AG09319 (cell line): ENCODE measurements around the gene JARID2.
"Not testable (repeated sequence)": the region's sequence is repeated elsewhere in the genome, so short reads cannot be mapped to it uniquely, and the experiment has no call there.

ENCODE experiments used
- DNase-seq: peaks from one replicate; pipeline ENCODE4 v3.0.0-alpha.2; 2010; ENCODE audit warnings: low read depth; ENCODE audit errors: extremely low read depth
- TF ChIP-seq, protein P1 (sequence below): IDR thresholded peaks from 2 replicates; pipeline ENCODE4 v1.5.1; 2011; ENCODE audit warnings: low read depth, mild to moderate bottlenecking, inconsistent platforms, low read length, moderate library complexity

JARID2 gene

DNA sequence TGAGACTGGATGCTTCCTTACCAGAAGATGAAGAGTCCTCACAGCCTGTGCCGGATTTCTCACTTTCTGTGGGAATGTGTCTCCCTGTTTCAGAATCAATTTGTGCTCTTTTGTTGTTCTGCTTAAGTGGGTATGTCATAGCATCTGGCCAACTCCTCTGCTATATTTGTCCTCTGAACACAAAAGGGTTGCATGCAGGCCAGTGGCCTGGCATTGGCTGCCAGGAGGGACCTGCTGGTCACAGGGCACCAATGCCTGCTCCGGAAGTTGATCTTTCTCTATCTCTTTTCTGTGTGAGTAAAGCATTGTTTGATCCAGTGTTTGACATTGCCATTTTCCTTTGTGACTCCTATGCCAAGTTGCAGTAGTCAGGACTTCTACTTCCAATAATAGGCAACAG lies 47.8 kb downstream of the JARID2 start:
- TF ChIP-seq, protein P1, sequence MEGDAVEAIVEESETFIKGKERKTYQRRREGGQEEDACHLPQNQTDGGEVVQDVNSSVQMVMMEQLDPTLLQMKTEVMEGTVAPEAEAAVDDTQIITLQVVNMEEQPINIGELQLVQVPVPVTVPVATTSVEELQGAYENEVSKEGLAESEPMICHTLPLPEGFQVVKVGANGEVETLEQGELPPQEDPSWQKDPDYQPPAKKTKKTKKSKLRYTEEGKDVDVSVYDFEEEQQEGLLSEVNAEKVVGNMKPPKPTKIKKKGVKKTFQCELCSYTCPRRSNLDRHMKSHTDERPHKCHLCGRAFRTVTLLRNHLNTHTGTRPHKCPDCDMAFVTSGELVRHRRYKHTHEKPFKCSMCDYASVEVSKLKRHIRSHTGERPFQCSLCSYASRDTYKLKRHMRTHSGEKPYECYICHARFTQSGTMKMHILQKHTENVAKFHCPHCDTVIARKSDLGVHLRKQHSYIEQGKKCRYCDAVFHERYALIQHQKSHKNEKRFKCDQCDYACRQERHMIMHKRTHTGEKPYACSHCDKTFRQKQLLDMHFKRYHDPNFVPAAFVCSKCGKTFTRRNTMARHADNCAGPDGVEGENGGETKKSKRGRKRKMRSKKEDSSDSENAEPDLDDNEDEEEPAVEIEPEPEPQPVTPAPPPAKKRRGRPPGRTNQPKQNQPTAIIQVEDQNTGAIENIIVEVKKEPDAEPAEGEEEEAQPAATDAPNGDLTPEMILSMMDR: no peak
- no peak for DNase-seq

DNA sequence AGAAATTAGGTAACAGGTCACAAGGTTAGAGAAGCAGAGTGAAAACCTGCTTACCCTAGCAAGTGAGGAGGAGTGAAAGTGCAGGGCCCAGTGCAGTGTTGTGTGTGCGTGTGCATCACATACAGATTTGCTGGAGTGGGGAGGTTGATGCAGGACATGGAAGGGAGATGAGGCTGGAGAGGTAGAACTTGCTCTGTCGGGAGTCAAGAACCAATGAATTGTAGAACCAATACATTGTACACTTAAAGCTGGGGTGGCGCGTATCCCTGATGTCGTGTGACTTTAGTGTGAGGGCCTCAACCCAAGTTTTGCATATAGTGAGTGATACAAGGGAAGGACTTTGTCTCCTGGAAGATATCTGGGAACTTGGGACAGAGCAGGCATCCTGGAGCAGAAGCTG lies 48.6 kb downstream of the JARID2 start:
- no peak for DNase-seq
- TF ChIP-seq, protein P1: no peak

DNA sequence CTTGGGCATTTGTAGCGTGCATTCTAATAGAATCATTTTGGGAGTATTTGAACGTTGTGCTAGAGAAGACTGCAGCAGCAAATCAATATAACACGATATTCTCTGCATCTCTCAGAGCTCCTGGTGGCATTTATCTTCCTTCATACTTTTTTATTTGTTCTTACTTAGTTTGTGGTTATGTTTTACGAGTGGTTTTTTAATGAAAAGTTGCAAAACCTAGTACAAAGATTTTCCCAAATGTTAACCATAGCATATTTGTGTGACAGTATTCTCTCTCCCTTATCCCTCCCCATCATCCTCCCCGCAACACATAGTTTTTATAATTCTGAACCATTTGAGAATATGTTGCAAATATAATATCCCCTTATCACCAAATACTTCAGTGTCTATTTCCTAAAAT lies 50.4 kb downstream of the JARID2 start:
- DNase-seq: no peak
- TF ChIP-seq, protein P1: no peak

DNA sequence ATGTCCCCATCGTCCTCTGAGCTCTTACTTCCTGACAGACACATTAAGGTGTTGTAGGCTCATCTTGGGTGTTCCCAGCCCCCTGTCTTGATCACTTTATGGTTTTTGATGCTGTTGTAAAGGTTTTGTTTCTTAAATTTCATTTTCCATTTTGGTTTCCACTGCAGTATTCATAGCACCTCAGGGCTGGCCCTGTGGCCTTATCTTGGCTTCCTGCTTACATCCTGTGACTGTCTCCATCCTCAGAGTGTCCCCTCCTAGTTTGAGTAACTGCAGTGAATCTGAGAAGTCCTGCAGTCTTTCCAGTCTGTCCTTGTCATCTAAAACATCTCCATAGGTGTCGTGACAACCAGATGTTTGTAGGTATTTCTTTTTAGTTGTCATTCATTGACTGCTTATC lies 50.9 kb downstream of the JARID2 start:
- DNase-seq: no peak
- TF ChIP-seq, protein P1: no peak

DNA sequence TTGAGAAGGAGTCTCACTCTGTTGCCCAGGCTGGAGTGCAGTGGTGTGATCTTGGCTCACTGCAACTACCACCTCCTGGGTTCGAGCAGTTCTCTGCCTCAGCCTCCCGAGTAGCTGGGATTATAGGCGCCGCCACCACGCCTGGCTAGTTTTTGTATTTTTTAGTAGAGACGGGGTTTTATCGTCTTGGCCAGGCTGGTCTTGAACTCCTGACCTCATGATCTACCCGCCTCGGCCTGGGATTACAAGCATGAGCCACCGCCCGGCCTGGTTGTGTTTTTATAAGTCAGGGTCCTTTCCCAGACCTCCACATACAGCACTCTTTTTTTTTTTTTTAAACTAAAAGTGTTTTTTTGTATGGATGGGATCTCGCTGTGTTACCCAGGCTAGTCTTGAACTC lies 51.3 kb downstream of the JARID2 start:
- DNase-seq: not testable (repeated sequence)

DNA sequence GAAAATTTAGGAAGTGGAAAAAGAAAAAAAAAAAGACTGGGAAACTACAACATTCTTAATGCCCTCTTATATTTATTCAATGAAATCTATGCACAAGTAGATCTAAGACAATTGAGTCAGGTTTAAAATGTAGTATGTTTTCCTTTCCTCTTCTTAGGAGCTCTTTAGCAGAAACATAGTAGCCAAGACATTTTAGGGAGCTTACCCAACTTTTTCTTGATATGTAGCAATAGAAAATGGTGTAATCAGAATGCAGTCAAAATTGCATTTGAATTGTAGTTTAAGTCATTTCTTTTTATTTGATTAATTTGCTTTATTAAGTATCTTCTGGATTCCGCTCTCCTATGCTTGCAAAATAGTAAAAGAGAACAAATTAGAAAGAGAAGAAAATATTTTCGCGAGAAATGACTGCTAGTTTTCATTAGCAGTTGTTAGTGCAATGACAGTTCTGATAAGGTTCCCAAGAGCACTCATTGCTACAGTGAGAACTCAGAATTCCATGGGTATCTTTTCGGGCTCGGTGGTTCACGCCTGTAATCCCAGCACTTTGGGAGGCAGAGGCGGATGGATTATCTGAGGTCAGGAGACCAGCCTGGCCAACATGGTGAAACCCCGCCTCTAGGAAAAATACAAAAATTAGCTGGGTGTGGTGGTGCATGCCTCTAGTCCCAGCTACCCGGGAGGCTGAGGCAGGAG lies 52.2 kb downstream of the JARID2 start:
- TF ChIP-seq, protein P1: no peak
- DNase-seq: no peak

DNA sequence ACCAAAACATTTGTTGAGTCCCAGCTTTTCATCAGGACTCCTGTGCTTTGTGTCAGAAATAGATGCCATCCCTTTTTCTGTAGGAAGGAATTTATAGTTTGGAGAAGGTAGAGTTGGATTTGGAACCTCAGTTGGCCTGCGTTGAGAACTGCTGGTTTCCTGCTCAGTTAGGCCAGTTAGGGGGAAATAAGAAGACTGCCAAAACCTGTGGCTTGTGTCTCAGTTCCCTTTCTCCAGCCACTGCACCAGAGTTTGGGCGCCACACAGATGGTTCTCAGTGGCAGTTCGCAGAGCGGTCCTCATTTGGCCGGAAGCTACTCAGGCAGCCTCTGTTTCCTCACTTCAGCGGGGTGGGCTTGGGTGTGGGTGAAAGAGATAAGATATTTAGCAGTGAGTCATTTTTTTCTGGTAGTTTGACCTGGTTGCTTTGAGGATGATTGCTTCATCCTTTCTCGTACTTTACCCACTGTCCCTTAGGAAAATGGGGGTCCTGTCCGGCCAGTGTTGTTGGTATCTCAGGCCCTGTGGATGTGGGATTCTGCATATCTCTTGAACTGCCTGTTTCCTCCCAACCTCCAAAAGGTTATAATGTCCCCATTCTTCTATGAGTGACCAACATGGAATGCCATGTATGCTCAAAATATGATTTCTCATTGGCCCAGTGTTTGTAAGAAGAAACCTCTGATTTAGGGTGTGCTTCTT lies 53.7 kb downstream of the JARID2 start:
- DNase-seq: no peak
- TF ChIP-seq, protein P1: no peak
